ENCODE measurements around the gene STK11.
A peak's percentile ranks its signal among the peaks of the same experiment; 100 is the strongest.

Gene STK11

DNA sequence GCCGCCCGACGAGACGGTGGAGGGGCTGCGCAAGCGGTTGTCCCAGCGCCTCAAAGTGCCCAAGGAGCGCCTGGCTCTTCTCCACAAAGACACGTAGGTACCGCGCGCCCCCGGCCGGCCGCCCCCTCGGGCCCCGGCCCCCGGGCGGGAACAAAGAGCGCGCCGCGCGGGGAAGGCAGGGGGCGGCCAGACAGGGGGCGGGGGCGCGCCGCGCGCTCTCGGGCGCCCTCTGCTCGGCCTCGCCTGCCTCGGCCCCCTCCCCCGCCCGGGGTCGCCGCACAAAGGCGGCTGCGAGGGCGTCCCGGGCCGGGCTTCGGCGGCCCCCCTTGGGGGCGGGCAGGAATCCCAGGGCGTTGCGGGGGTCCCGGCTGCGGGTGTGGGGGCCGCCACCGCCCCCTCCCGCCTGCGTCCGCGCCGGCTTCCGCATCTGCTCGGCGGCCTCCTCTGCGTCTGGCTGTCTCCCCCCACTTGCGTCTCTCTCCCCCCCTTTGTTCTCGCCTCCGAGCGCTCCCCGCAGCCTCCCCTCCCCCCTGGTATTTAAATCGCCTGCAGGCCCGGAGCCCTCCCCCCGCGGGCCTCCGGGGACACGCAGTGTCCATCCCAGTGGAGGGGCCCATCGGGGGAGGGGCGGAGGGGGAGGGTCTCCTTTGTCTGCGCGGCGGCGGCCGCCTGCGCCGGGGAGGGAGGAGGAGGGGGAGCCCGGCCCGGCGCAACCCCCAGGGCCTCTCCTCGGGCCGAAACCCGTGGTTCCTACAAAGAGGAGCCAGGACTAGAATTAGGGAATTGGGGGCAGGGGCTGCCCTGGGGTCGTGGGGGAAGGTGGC is 45.1 kb downstream of the STK11 start:
- TF ChIP-seq, protein P1, sequence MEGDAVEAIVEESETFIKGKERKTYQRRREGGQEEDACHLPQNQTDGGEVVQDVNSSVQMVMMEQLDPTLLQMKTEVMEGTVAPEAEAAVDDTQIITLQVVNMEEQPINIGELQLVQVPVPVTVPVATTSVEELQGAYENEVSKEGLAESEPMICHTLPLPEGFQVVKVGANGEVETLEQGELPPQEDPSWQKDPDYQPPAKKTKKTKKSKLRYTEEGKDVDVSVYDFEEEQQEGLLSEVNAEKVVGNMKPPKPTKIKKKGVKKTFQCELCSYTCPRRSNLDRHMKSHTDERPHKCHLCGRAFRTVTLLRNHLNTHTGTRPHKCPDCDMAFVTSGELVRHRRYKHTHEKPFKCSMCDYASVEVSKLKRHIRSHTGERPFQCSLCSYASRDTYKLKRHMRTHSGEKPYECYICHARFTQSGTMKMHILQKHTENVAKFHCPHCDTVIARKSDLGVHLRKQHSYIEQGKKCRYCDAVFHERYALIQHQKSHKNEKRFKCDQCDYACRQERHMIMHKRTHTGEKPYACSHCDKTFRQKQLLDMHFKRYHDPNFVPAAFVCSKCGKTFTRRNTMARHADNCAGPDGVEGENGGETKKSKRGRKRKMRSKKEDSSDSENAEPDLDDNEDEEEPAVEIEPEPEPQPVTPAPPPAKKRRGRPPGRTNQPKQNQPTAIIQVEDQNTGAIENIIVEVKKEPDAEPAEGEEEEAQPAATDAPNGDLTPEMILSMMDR (IDR thresholded peaks at IDR 0.05): peak; percentile 28; the same call in 1 of the 2 replicates
- no peak for TF ChIP-seq ZFX (IDR thresholded peaks at IDR 0.05; ENCODE audit: borderline replicate concordance)
- peak overlapping the region; percentile 99 for H3K27ac ChIP-seq

DNA sequence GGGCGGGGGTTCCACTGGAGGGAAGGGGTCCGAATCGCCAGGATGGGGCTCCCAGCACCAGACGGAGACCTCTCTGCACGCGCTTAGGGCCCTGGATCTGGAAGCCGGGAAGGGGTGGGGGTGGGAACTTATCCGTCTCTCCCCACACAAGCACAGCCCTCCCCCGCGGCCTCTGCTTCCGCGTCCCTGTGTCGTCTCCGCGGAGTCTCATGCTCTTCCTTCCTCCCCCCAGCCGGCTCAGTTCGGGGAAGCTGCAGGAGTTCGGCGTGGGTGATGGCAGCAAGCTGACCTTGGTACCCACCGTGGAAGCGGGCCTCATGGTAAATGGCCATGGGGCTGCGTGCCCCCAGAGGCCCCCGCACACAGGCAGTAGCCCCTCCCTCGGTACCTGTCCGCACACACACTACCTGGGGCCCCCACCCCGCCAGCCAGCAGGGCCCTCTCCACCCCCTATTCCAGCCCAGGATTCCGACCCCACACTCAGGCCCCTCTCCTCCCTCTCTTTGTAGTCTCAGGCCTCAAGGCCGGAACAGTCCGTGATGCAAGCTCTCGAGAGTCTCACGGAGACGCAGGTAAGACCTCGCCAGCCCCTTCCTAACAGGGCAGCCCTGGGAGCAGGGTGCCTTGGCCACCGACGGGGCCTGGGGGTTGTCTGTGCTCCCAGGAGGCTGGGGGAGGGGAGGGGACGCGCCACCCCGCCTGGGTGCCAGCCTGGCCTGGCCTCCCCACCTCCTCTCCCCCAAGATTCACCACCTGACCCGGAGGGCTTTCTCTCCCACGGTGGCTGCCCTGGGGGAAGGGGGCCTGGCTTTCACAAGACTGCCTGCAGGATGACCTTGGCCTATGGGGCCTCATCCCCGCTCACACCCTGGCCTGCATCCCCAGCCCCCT is 46.0 kb downstream of the STK11 start:
- TF ChIP-seq, protein P1 (IDR thresholded peaks at IDR 0.05): no peak
- no peak for TF ChIP-seq ZFX (IDR thresholded peaks at IDR 0.05; ENCODE audit: borderline replicate concordance)
- peak overlapping the region; percentile 99 for H3K27ac ChIP-seq

DNA sequence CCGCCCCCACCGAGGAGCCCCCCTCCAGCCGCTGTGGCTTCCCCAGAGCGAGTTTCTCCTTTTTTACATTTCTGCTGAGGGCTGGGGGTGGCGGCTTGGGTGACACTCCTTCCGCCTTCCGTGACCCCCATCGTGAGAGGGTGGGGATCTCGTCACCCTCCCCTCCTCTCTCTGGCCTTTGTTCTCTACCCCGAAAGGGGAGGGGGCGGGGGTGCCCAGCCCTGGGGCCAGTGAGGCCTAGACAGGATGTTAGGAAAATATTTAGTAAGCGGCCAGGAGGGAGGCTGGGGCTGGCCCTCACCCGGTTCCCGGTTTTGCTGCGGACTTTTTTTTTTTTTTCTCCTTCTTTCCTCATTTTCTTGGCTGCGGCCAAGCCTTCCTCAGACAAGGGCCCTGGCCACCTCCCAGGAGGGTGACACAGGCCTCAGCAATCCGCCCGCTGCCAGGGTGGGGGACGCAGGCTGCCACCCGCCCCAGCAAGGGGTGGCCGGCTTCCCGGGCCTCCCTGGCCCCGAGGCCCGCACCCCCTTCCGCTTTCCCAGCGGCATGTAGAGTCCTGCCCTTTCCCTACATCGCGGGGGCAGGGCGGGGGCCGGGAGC is 46.7 kb downstream of the STK11 start:
- no peak for TF ChIP-seq ZFX (IDR thresholded peaks at IDR 0.05; ENCODE audit: borderline replicate concordance)
- TF ChIP-seq, protein P1 (IDR thresholded peaks at IDR 0.05): no peak
- peak overlapping the region; percentile 99 for H3K27ac ChIP-seq

DNA sequence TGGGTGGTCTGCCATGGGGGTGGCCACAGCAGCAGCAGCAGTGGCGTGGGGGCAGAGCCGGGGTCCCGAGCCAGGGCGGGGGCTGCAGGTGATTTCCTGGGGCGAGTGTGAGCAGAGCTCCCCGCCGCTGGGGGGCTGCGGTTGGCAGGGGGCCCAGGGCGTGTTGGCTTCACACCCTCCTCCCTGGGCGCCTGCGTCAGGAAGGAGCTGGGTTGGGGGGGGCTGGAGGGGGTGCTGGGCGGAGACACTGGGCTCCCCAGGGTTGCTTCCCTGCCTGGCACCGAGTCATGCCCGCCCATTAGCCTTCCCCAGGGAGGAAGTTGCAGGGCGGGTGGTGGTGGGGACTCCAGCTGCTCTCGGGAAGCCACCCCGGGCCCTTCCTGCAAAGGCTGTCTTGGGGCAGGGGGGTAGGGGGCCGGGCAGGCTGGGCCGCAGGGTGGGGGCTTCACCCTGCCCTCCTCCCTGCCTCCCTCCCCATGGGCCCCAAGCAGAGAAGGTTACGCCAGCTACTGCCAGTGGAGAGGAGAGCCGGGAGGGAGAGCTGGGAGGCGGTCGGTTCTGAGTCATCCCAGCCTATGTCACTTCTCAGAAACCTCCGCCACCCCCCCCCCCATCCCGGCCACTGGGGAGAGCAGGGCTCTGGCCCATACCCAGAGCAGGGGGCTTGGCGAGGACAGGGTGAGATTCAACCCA is 47.4 kb downstream of the STK11 start:
- TF ChIP-seq ZFX (IDR thresholded peaks at IDR 0.05; ENCODE audit: borderline replicate concordance): no peak
- TF ChIP-seq, protein P1 (IDR thresholded peaks at IDR 0.05): no peak
- H3K27ac ChIP-seq: peak overlapping the region; percentile 99

DNA sequence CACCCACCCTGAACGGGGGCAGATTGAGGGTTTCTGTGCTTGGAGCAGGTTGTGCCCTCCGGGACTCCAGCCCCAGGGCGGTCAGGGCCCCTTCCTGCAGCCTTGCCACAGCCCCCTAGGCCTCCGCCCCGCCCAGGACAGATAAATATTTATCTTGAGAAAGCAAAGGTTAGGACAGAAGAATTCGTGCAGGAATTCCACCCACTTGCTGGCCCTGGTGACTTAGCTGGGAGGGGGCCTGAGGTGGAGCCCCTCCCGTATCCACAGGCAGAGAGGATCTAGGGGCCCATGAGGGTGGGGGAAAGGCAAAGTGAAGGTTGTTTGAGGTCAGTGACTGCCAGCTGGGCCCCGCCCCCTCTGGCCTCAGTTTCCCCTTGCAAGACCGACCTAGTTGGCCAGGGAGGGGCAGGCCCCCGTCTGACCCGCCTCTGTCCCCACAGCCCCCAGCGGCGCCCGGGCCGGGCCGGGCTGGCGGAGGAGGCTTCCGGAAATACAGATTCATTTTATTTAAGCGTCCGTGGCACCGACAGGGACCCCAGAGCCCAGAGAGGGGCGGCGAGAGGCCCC is 48.0 kb downstream of the STK11 start:
- TF ChIP-seq, protein P1 (IDR thresholded peaks at IDR 0.05): no peak
- TF ChIP-seq ZFX (IDR thresholded peaks at IDR 0.05; ENCODE audit: borderline replicate concordance): no peak
- peak overlapping the region; percentile 99 for H3K27ac ChIP-seq

DNA sequence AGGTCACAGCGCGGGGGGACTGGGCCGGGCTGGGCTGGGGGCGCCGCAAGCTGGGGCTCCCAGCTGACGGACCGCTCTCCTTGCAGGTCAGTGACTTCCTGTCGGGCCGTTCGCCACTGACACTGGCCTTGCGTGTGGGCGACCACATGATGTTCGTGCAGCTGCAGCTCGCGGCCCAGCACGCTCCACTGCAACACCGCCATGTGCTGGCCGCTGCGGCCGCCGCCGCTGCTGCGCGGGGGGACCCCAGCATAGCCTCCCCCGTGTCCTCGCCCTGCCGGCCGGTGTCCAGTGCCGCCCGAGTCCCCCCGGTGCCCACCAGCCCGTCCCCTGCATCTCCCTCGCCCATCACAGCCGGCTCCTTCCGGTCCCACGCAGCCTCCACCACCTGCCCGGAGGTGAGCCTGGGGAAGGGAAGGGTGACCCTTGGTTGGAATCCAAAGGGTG is 48.5 kb downstream of the STK11 start:
- TF ChIP-seq, protein P1 (IDR thresholded peaks at IDR 0.05): no peak
- no peak for TF ChIP-seq ZFX (IDR thresholded peaks at IDR 0.05; ENCODE audit: borderline replicate concordance)
- H3K27ac ChIP-seq: peak overlapping the region; percentile 99

Measured in 22Rv1 (cell line).